Vagina (tissue), 2 donors: ENCODE measurements around the gene AP2M1. TPM values are rescaled to one million over a fixed set of nuclear protein-coding genes. Genes with fewer than 3 reads are reported as not detected.

Experiments
- DNase-seq, 2 donors: peaks; one replicate each; pipeline ENCODE4 v3.0.0-alpha.2; 2017; ENCODE audit errors: extremely low spot score in 2 of 2
- H3K27ac ChIP-seq: fragments of 200-600 bp; sonication (generic); one replicate; pipeline ENCODE4 v1.5.1; 2019
- H3K27me3 ChIP-seq: fragments of 200-600 bp; sonication (generic); one replicate; pipeline ENCODE4 v1.5.1; 2019
- H3K36me3 ChIP-seq, 2 donors: fragments of 200-600 bp; sonication (generic); one replicate each; pipeline ENCODE4 v1.5.1; 2017 to 2019
- H3K4me1 ChIP-seq: fragments of 200-600 bp; sonication (generic); one replicate; pipeline ENCODE4 v1.5.1; 2019
- H3K4me3 ChIP-seq, 2 donors: fragments of 200-600 bp; sonication (generic); 1 replicate in 1 of 2; 2 replicates in 1 of 2; pipeline ENCODE4 v1.5.1; 2016 to 2019
- H3K9me3 ChIP-seq: fragments of 200-600 bp; sonication (generic); one replicate; pipeline ENCODE4 v1.5.1; 2019
- POLR2A ChIP-seq, 2 donors: fragments of 450-650 bp; IDR thresholded peaks; one replicate each; pipeline ENCODE4 v1.6.1; 2017; ENCODE audit warnings: antibody characterized with exemption in 2 of 2, mild to moderate bottlenecking in 2 of 2, moderate library complexity in 2 of 2
- POLR2AphosphoS5 ChIP-seq, 2 donors: sonication (generic); formaldehyde crosslinking; IDR thresholded peaks; one replicate each; pipeline ENCODE4 v1.9.0; 2017; ENCODE audit warnings: antibody characterized with exemption in 2 of 2, mild to moderate bottlenecking in 2 of 2, low read depth in 1 of 2; ENCODE audit not compliant: insufficient read depth in 1 of 2
- intact Hi-C: fragments of 100-400 bp; cut with DNase I; formaldehyde crosslinking; loops from one replicate; pipeline ENCODE4 v1.15.1; 2023
- total RNA-seq: library from RNA; depleted of rRNA; stranded (reverse); fragments of >200 nt; gene quantifications from one replicate; pipeline ENCODE4 v1.2.3, GENCODE V29; 2016
- TF ChIP-seq, protein P1 (sequence below), 3 experiments: fragments of 450-650 bp in 2 of 3; fragments of 200-600 bp in 1 of 3; sonication (generic) in 1 of 3; IDR thresholded peaks; one replicate each; pipeline ENCODE4 v1.5.1; 2017 to 2019; ENCODE audit warnings: antibody characterized with exemption in 3 of 3, mild to moderate bottlenecking in 2 of 3, moderate library complexity in 2 of 3

The AP2M1 gene
- total RNA-seq, 1 donor from 2014 or later: 223 TPM

DNA sequence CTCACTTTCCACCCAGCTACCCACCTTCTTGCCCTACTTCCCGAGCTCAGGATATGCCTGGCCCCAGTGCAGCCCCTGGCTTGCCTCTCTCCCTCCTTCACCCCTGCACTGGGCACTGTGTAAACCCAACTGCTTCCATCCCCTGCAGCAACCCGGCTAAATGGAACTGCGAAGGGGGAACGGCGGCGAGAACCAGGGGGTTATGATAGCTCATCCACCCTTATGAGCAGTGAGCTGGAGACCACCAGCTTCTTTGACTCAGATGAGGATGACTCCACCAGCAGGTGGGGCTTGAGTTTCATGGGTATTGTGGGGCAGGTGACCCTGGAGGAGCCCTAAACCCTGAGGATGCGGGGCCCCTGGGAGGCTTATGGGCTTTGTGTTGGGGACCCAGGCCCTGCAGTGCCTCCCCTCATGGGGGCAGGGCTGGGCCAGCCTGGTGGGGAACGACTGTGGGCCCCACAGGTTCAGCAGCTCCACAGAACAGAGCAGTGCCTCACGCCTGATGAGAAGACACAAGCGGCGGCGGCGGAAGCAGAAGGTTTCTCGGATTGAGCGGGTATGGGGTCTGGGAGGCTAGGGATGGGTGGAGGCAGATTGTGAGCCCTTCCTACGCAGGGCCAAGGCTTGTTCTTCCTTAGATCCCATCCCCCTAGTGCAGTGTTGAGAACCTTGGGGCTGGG, 9.9 kb upstream of the AP2M1 start:
- Histone ChIP-seq H3K4me1 (peaks cover 31% of the 10 kb centered on the region), H3K27me3 (no peaks in the 10 kb centered on the region), H3K4me3 (no peak overlapping the region), H3K27ac (no peak overlapping the region), H3K36me3 (peaks cover 6 to 61% of the 10 kb centered on the region in 2 donors), H3K9me3 (no peaks in the 10 kb centered on the region)
- intact Hi-C loops: no loop called here
- no peak for DNase-seq
- no peak for TF ChIP-seq POLR2A (IDR thresholded peaks at IDR 0.05)
- TF ChIP-seq, protein P1, sequence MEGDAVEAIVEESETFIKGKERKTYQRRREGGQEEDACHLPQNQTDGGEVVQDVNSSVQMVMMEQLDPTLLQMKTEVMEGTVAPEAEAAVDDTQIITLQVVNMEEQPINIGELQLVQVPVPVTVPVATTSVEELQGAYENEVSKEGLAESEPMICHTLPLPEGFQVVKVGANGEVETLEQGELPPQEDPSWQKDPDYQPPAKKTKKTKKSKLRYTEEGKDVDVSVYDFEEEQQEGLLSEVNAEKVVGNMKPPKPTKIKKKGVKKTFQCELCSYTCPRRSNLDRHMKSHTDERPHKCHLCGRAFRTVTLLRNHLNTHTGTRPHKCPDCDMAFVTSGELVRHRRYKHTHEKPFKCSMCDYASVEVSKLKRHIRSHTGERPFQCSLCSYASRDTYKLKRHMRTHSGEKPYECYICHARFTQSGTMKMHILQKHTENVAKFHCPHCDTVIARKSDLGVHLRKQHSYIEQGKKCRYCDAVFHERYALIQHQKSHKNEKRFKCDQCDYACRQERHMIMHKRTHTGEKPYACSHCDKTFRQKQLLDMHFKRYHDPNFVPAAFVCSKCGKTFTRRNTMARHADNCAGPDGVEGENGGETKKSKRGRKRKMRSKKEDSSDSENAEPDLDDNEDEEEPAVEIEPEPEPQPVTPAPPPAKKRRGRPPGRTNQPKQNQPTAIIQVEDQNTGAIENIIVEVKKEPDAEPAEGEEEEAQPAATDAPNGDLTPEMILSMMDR (IDR thresholded peaks at IDR 0.05): no peak
- no peak for TF ChIP-seq POLR2AphosphoS5 (IDR thresholded peaks at IDR 0.05; ENCODE audit: insufficient read depth in 1 of 2, low read depth in 1 of 2)

DNA sequence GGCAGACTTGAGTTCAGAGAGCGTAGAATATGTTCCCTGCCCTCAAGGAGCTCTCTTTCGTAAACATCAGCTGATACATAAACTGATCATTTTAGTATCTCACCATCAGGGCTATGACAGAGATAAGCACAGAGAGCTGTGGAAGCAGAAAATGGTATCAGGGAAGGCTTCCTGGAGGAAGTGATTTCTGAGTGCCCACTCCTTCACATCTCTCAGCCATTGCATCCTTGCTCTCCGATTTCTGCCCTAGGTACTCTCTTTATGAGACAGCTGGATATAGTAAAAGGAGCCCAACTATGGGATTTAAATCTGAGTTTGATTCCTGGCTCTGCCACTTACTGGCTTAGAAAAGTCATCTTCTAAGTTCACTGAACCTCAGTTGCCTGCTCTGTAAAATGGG, 9.1 kb upstream of the AP2M1 start:
- intact Hi-C loops: no loop called here
- Histone ChIP-seq H3K27ac (no peak overlapping the region), H3K4me1 (peaks cover 27% of the 10 kb centered on the region), H3K9me3 (no peaks in the 10 kb centered on the region), H3K4me3 (no peak overlapping the region), H3K36me3 (peaks cover 6 to 68% of the 10 kb centered on the region in 2 donors), H3K27me3 (no peaks in the 10 kb centered on the region)
- no peak for DNase-seq
- TF ChIP-seq, protein P1 (IDR thresholded peaks at IDR 0.05): no peak
- TF ChIP-seq POLR2A (IDR thresholded peaks at IDR 0.05) (no peak), POLR2AphosphoS5 (IDR thresholded peaks at IDR 0.05; ENCODE audit: insufficient read depth in 1 of 2, low read depth in 1 of 2) (no peak)

DNA sequence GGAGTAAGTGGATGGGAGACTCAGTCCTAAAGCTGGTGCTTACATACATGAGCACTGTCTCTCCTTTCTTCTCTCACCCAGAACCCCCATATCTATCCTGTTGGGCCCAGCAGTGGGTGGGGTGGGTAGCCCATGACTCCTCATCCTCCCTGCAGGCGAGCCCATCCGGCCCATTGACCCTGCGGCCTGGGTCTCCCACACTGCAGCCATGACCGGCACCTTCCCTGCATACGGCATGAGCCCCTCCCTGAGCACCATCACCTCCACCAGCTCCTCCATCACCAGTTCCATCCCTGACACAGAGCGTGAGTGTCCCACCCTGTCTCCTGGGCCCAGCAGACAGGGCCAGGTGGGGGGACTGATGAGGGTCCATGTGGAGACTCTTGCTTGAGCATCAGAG, 8.0 kb upstream of the AP2M1 start:
- H3K9me3 ChIP-seq: no peaks in the 10 kb centered on the region
- no peak overlapping the region for H3K27ac ChIP-seq
- intact Hi-C loops: no loop called here
- DNase-seq: no peak
- no peaks in the 10 kb centered on the region for H3K27me3 ChIP-seq
- peaks cover 16% of the 10 kb centered on the region for H3K4me1 ChIP-seq
- H3K36me3 ChIP-seq: peaks cover 6 to 80% of the 10 kb centered on the region in 2 donors
- no peak for TF ChIP-seq POLR2A (IDR thresholded peaks at IDR 0.05)
- TF ChIP-seq POLR2AphosphoS5 (IDR thresholded peaks at IDR 0.05; ENCODE audit: insufficient read depth in 1 of 2, low read depth in 1 of 2): no peak
- TF ChIP-seq, protein P1 (IDR thresholded peaks at IDR 0.05): no peak
- H3K4me3 ChIP-seq: no peak overlapping the region

DNA sequence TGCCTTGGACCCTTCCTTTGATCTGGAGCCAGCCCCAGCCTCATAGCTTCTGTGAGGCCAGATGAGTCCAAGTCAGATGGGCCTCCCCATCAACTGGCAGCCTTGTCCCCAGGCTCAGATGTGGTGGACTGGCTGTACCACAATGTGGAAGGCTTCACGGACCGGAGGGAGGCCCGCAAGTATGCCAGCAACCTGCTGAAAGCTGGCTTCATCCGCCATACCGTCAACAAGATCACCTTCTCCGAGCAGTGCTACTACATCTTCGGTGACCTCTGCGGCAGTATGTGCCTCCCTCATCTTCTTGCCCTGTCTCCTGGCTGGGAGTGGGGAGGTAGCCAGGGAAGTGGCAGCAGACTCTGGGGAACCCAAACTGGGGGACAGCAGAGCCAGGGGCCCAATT, 6.9 kb upstream of the AP2M1 start:
- H3K4me1 ChIP-seq: peaks cover 10% of the 10 kb centered on the region
- intact Hi-C loops: no loop called here
- no peak overlapping the region for H3K27ac ChIP-seq
- H3K27me3 ChIP-seq: no peaks in the 10 kb centered on the region
- no peak for DNase-seq
- no peaks in the 10 kb centered on the region for H3K9me3 ChIP-seq
- TF ChIP-seq, protein P1 (IDR thresholded peaks at IDR 0.05): no peak
- TF ChIP-seq POLR2AphosphoS5 (IDR thresholded peaks at IDR 0.05; ENCODE audit: insufficient read depth in 1 of 2, low read depth in 1 of 2) (no peak), POLR2A (IDR thresholded peaks at IDR 0.05) (no peak)
- no peak overlapping the region for H3K4me3 ChIP-seq
- peaks cover 6 to 91% of the 10 kb centered on the region in 2 donors for H3K36me3 ChIP-seq

DNA sequence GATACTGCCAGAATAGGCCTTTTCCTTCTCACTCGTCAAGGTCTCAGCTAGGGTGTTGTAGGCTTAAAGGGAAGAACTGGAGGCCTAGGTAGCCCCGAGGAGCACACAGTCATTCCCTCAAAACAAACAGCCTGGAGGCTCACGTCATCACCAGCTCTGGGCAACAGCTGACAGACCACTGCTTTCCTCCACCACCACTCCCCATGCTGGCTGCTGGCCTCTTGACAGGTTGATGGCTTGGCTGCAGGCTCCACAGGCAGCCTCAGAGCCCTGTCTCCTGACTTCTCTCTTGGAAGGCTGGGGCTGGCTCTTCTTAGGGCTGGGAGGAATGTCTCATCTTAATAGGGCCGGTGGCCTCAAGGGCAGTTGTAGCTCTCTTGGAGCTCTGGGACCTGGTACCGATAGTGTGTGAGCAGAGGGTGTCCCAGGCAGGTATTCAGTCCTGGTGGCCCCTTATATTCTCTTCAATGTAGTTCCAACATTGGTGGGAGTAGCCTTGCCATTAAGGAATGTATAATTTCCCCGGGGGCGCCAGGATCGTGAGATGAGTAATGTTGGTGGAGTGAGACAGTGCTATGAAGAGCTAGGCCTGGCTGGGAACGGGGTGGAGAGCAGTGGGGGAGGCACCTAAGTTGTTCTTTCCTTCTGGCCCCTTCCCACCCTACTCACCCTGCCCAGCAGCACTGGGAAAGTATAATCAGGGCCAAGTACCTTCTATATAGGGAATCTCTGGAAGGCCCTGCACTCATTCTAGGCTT, 6.1 kb upstream of the AP2M1 start:
- no peaks in the 10 kb centered on the region for H3K9me3 ChIP-seq
- DNase-seq: no peak
- H3K27me3 ChIP-seq: no peaks in the 10 kb centered on the region
- TF ChIP-seq POLR2AphosphoS5 (IDR thresholded peaks at IDR 0.05; ENCODE audit: insufficient read depth in 1 of 2, low read depth in 1 of 2): no peak
- TF ChIP-seq, protein P1 (IDR thresholded peaks at IDR 0.05): no peak
- TF ChIP-seq POLR2A (IDR thresholded peaks at IDR 0.05): no peak
- peaks cover 3% of the 10 kb centered on the region for H3K4me1 ChIP-seq
- no peak overlapping the region for H3K27ac ChIP-seq
- intact Hi-C loops: no loop called here
- H3K36me3 ChIP-seq: peaks cover 6 to 88% of the 10 kb centered on the region in 2 donors
- no peak overlapping the region for H3K4me3 ChIP-seq
